Activated naive CD4-positive, alpha-beta T cell treated with anti-CD3 and anti-CD28 coated beads for 36 hours (primary cell): Measurements from ENCODE around the gene PTH2. TPM values are rescaled to one million over a fixed set of nuclear protein-coding genes. Genes with fewer than 3 reads are reported as not detected.
A peak's percentile ranks its signal among the peaks of the same experiment; 100 is the strongest.

Source experiments
- CTCF ChIA-PET: fragments of 350-600 bp; sonication (Branson Sonifier 250); formaldehyde crosslinking; loops from one replicate; lab custom pipeline; 2021; ENCODE audit warnings: antibody characterized with exemption; lab: Charles Lee
- DNase-seq: peaks from one replicate; pipeline ENCODE4 v3.0.0-alpha.2; 2020
- H3K27ac Mint-ChIP-seq: one replicate; pipeline ENCODE4 v1.8.0; 2021; ENCODE audit warnings: mild to moderate bottlenecking, mixed read lengths
- H3K27me3 Mint-ChIP-seq: one replicate; pipeline ENCODE4 v1.8.0; 2021; ENCODE audit warnings: low read depth, mixed read lengths
- H3K36me3 Mint-ChIP-seq: one replicate; pipeline ENCODE4 v1.8.0; 2021; ENCODE audit warnings: low read depth, mixed read lengths
- H3K4me1 Mint-ChIP-seq: one replicate; pipeline ENCODE4 v1.8.0; 2021; ENCODE audit warnings: low read depth, mixed read lengths
- H3K4me3 Mint-ChIP-seq: one replicate; pipeline ENCODE4 v1.8.0; 2021; ENCODE audit warnings: mild to moderate bottlenecking, moderate library complexity, mixed read lengths
- H3K9me3 Mint-ChIP-seq: one replicate; pipeline ENCODE4 v1.8.0; 2021; ENCODE audit warnings: mixed read lengths
- intact Hi-C: fragments of 100-400 bp; cut with micrococcal nuclease; formaldehyde crosslinking; loops from one replicate; pipeline ENCODE4 v1.15.1; 2023
- total RNA-seq, 2 experiments: library from RNA; stranded (reverse); gene quantifications; one replicate each; pipeline ENCODE4 v1.2.3, GENCODE V29; 2021

The PTH2 gene
- total RNA-seq, 2 experiments from 2014 or later: not detected

GRCh38 chr19:49459388-49459787 lies 36.1 kb upstream of the PTH2 start:
- H3K4me3 Mint-ChIP-seq: no peak overlapping the region
- peaks cover 7% of the 10 kb centered on the region for H3K36me3 Mint-ChIP-seq
- peaks cover 12% of the 10 kb centered on the region for H3K4me1 Mint-ChIP-seq
- intact Hi-C loops: loop anchor here (10.0 kb wide), 1 partner anchor 345 kb away; the partner anchor contains the start of genes C19orf73, LIN7B and PPFIA3
- H3K27ac Mint-ChIP-seq: no peak overlapping the region
- no peak for DNase-seq
- no peaks in the 10 kb centered on the region for H3K9me3 Mint-ChIP-seq
- H3K27me3 Mint-ChIP-seq: no peaks in the 10 kb centered on the region
- CTCF ChIA-PET: interaction anchor here (0.7 to 1.0 kb wide), 2 partner anchors 14 to 79 kb away, joined by 3 to 4 read pairs; partner anchors contain the start of gene FLT3LG

GRCh38 chr19:49458567-49458903 lies 35.3 kb upstream of the PTH2 start:
- no peak overlapping the region for H3K4me3 Mint-ChIP-seq
- no peak for DNase-seq
- intact Hi-C loops: loop anchor here (10.0 kb wide), 1 partner anchor 344 kb away; the partner anchor contains the start of genes C19orf73, LIN7B and PPFIA3
- CTCF ChIA-PET: interaction anchor here (0.6 kb wide), 1 partner anchor 12 kb away, joined by 3 read pairs; no protein-coding TSS in a partner anchor
- H3K4me1 Mint-ChIP-seq: peaks cover 12% of the 10 kb centered on the region
- H3K9me3 Mint-ChIP-seq: no peaks in the 10 kb centered on the region
- no peak overlapping the region for H3K27ac Mint-ChIP-seq
- no peaks in the 10 kb centered on the region for H3K27me3 Mint-ChIP-seq
- peaks cover 7% of the 10 kb centered on the region for H3K36me3 Mint-ChIP-seq

- Mint-ChIP-seq H3K27me3 (no peaks in the 10 kb centered on the region), H3K36me3 (peaks cover 12% of the 10 kb centered on the region), H3K27ac (peak overlapping the region; percentile 0), H3K4me1 (peaks cover 20% of the 10 kb centered on the region), H3K4me3 (no peak overlapping the region), H3K9me3 (no peaks in the 10 kb centered on the region)
- CTCF ChIA-PET: interaction anchor here (0.6 to 3.4 kb wide), 3 partner anchors 15 to 23 kb away, joined by 3 to 9 read pairs (median 4); no protein-coding TSS in a partner anchor
- intact Hi-C loops: loop anchor here (10.0 kb wide), 1 partner anchor 342 kb away; the partner anchor contains the start of genes C19orf73, LIN7B and PPFIA3
- no peak for DNase-seq
Observed at GRCh38 chr19:49456326-49456725, 33.1 kb upstream of the PTH2 start.

GRCh38 chr19:49455773-49456172 lies 32.5 kb upstream of the PTH2 start:
- no peak for DNase-seq
- no peak overlapping the region for H3K4me3 Mint-ChIP-seq
- peak overlapping the region; percentile 0 for H3K27ac Mint-ChIP-seq
- CTCF ChIA-PET: interaction anchor here (0.6 to 3.4 kb wide), 3 partner anchors 17 to 23 kb away, joined by 3 to 9 read pairs (median 4); no protein-coding TSS in a partner anchor
- no peaks in the 10 kb centered on the region for H3K9me3 Mint-ChIP-seq
- H3K27me3 Mint-ChIP-seq: no peaks in the 10 kb centered on the region
- H3K4me1 Mint-ChIP-seq: peaks cover 23% of the 10 kb centered on the region
- intact Hi-C loops: loop anchor here (10.0 kb wide), 1 partner anchor 341 kb away; the partner anchor contains the start of genes C19orf73, LIN7B and PPFIA3
- H3K36me3 Mint-ChIP-seq: peaks cover 12% of the 10 kb centered on the region

- Mint-ChIP-seq H3K27me3 (no peaks in the 10 kb centered on the region), H3K4me1 (peaks cover 39% of the 10 kb centered on the region), H3K36me3 (peaks cover 18% of the 10 kb centered on the region), H3K4me3 (peak overlapping the region; percentile 100), H3K9me3 (no peaks in the 10 kb centered on the region), H3K27ac (peak overlapping the region; percentile 100)
- CTCF ChIA-PET: interaction anchor here (1.3 to 2.1 kb wide), 3 partner anchors 17 to 22 kb away, joined by 3 to 10 read pairs (median 9); partner anchors contain the start of gene FLT3LG
- intact Hi-C loops: loop anchor here (1.0 to 10.0 kb wide), 10 partner anchors 17 to 1091 kb away; partner anchors contain the start of genes AP2A1, C19orf73, CD37 and LIN7B
- DNase-seq: no peak
Observed at GRCh38 chr19:49453757-49454240, 30.6 kb upstream of the PTH2 start.

GRCh38 chr19:49453013-49453756 lies 29.9 kb upstream of the PTH2 start, which contains the start of gene ALDH16A1:
Gene ALDH16A1, plus strand, starts transcription at chr19:49453225. Its CDS starts 107 bp downstream, at chr19:49453332.
- intact Hi-C loops: loop anchor here (1.0 to 10.0 kb wide), 10 partner anchors 17 to 1091 kb away; partner anchors contain the start of genes AP2A1, C19orf73, CD37 and LIN7B
- H3K4me3 Mint-ChIP-seq: peak within 1 kb of the TSS; percentile 100
- no peaks in the 10 kb centered on the region for H3K27me3 Mint-ChIP-seq
- peak; percentile 99 for DNase-seq
- peaks cover 42% of the 10 kb centered on the region for H3K4me1 Mint-ChIP-seq
- peak within 1 kb of the TSS; percentile 100 for H3K27ac Mint-ChIP-seq
- H3K9me3 Mint-ChIP-seq: no peaks in the 10 kb centered on the region
- H3K36me3 Mint-ChIP-seq: peaks cover 23% of the 10 kb centered on the region
- CTCF ChIA-PET: interaction anchor here (0.6 to 2.1 kb wide), 3 partner anchors 17 to 106 kb away, joined by 3 to 10 read pairs (median 9); partner anchors contain the start of gene FLT3LG

GRCh38 chr19:49451430-49452181 lies 28.4 kb upstream of the PTH2 start, which contains the start of gene PIH1D1:
Gene PIH1D1, minus strand, starts transcription at chr19:49451814. Its CDS starts 240 bp downstream, at chr19:49451574.
- peaks cover 40% of the 10 kb centered on the region for H3K4me1 Mint-ChIP-seq
- H3K36me3 Mint-ChIP-seq: peaks cover 27% of the 10 kb centered on the region
- CTCF ChIA-PET: interaction anchor here (0.8 to 2.2 kb wide), 6 partner anchors 19 to 60 kb away, joined by 3 to 17 read pairs (median 6); partner anchors contain the start of gene FLT3LG

GRCh38 chr19:49450405-49450804 lies 27.2 kb upstream of the PTH2 start:
- H3K9me3 Mint-ChIP-seq: no peaks in the 10 kb centered on the region

More at GRCh38 chr19:49451430-49452181, 28.4 kb upstream of the PTH2 start, which contains the start of gene PIH1D1:
- Mint-ChIP-seq H3K27ac (peak within 1 kb of the TSS; percentile 100), H3K9me3 (no peaks in the 10 kb centered on the region), H3K27me3 (no peaks in the 10 kb centered on the region), H3K4me3 (peak within 1 kb of the TSS; percentile 100)
- DNase-seq: peak; percentile 99
- intact Hi-C loops: loop anchor here (1.0 to 10.0 kb wide), 6 partner anchors 8 to 1089 kb away; partner anchors contain the start of genes AP2A1, C19orf73, CD37 and LIN7B

GRCh38 chr19:49448432-49448786 lies 25.2 kb upstream of the PTH2 start:
- Mint-ChIP-seq H3K9me3 (no peaks in the 10 kb centered on the region), H3K27me3 (no peaks in the 10 kb centered on the region), H3K4me1 (peaks cover 35% of the 10 kb centered on the region), H3K36me3 (peaks cover 27% of the 10 kb centered on the region), H3K27ac (no peak overlapping the region), H3K4me3 (no peak overlapping the region)
- CTCF ChIA-PET: interaction anchor here (2.2 kb wide), 1 partner anchor 25 kb away, joined by 5 read pairs; no protein-coding TSS in a partner anchor
- intact Hi-C loops: no loop called here
- DNase-seq: no peak

More at GRCh38 chr19:49450405-49450804, 27.2 kb upstream of the PTH2 start:
- H3K36me3 Mint-ChIP-seq: peaks cover 29% of the 10 kb centered on the region
- intact Hi-C loops: loop anchor here (5.0 to 10.0 kb wide), 3 partner anchors 317 to 1088 kb away; partner anchors contain the start of genes AP2A1, C19orf73, LIN7B and PPFIA3
- H3K27ac Mint-ChIP-seq: peak overlapping the region; percentile 100
- H3K4me3 Mint-ChIP-seq: peak overlapping the region; percentile 100
- H3K4me1 Mint-ChIP-seq: peaks cover 32% of the 10 kb centered on the region
- no peak for DNase-seq
- CTCF ChIA-PET: interaction anchor here (0.6 to 2.2 kb wide), 6 partner anchors 20 to 266 kb away, joined by 3 to 17 read pairs (median 4); partner anchors contain the start of gene FLT3LG
- H3K27me3 Mint-ChIP-seq: no peaks in the 10 kb centered on the region

- no peak overlapping the region for H3K27ac Mint-ChIP-seq
- H3K36me3 Mint-ChIP-seq: peaks cover 27% of the 10 kb centered on the region
Observed at GRCh38 chr19:49447485-49448431, 24.5 kb upstream of the PTH2 start.

More at GRCh38 chr19:49447485-49448431, 24.5 kb upstream of the PTH2 start:
- intact Hi-C loops: no loop called here
- Mint-ChIP-seq H3K9me3 (no peaks in the 10 kb centered on the region), H3K4me3 (no peak overlapping the region), H3K27me3 (peaks cover under 1% of the 10 kb centered on the region), H3K4me1 (peaks cover 35% of the 10 kb centered on the region)
- CTCF ChIA-PET: interaction anchor here (2.2 kb wide), 1 partner anchor 25 kb away, joined by 5 read pairs; no protein-coding TSS in a partner anchor
- peak; percentile 25 for DNase-seq
